Bronchial epithelial cell (primary cell): Measurements from ENCODE around the gene ZNF618. TPM values are rescaled to one million over a fixed set of nuclear protein-coding genes. Genes with fewer than 3 reads are reported as not detected.

Experiments
- DNase-seq: peaks from one replicate; pipeline ENCODE4 v3.0.0-alpha.2; 2010; ENCODE audit warnings: low read depth
- FAIRE-seq: peaks from 2 replicates; lab custom pipeline; 2011; peaks lifted over from hg19 to GRCh38; lab: Jason Lieb, UNC
- H3K27me3 ChIP-seq: 2 replicates; pipeline ENCODE4 v1.5.1; 2011; ENCODE audit warnings: low read length; ENCODE audit not compliant: control insufficient read depth, insufficient read depth
- H3K36me3 ChIP-seq: 2 replicates; pipeline ENCODE4 v1.5.1; 2011; ENCODE audit warnings: low read length; ENCODE audit not compliant: control insufficient read depth, insufficient read depth
- H3K4me3 ChIP-seq: 2 replicates; pipeline ENCODE4 v1.5.1; 2011; ENCODE audit warnings: mild to moderate bottlenecking, low read depth, low read length, control low read depth
- total RNA-seq: library from RNA; depleted of rRNA; stranded (reverse); fragments of >200 nt; gene quantifications from 2 replicates; pipeline ENCODE4 v1.2.1, GENCODE V29; 2014
- TF ChIP-seq, protein P1 (sequence below): IDR thresholded peaks from 2 replicates; pipeline ENCODE4 v1.5.1; 2011; ENCODE audit warnings: mild to moderate bottlenecking, moderate library complexity, low read length, control low read depth, inconsistent platforms; ENCODE audit not compliant: insufficient read depth, severe bottlenecking

ZNF618 gene
- total RNA-seq, 1 donor from 2014 or later: 1.6 TPM

DNA sequence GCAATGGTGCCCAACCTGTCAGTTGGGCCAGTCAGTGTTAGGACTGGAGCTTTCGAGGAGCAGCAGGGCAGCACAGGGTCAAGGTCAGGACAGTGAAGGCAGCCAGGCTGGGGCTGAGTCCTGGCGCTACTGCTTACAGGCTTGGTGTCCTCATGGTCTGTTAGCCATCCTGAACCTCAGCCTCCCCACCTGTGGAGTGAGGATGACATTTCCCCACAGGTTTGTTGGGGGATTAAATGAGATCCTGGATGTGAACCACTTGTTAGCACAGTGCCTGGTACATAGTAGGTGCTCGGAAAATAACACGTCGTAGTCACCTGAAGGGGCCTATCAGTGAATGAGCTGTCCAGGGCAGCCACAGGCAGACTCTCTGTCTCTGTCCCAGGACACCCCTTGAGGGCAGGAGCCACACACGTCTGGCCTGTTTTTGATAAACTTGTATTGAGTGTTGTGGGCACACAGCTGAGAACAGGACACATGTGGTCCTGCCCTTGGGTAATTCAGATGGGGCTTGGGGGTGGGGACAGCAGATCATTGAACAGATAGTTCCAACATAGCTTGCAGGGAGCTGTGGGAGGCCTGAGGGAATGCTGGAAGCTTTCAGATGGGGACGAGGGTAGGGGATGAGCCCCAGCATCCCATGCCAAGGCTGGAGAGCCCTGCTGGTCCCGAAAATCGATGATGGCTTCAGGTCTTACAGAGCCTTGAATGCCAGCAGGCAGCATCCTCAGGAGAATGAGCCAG is 132.7 kb downstream of the ZNF618 start:
- DNase-seq: no peak
- H3K27me3 ChIP-seq: no peaks in the 10 kb centered on the region
- peak; percentile 92 for FAIRE-seq
- TF ChIP-seq, protein P1, sequence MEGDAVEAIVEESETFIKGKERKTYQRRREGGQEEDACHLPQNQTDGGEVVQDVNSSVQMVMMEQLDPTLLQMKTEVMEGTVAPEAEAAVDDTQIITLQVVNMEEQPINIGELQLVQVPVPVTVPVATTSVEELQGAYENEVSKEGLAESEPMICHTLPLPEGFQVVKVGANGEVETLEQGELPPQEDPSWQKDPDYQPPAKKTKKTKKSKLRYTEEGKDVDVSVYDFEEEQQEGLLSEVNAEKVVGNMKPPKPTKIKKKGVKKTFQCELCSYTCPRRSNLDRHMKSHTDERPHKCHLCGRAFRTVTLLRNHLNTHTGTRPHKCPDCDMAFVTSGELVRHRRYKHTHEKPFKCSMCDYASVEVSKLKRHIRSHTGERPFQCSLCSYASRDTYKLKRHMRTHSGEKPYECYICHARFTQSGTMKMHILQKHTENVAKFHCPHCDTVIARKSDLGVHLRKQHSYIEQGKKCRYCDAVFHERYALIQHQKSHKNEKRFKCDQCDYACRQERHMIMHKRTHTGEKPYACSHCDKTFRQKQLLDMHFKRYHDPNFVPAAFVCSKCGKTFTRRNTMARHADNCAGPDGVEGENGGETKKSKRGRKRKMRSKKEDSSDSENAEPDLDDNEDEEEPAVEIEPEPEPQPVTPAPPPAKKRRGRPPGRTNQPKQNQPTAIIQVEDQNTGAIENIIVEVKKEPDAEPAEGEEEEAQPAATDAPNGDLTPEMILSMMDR: no peak
- H3K36me3 ChIP-seq: no peaks in the 10 kb centered on the region
- H3K4me3 ChIP-seq: no peak overlapping the region

DNA sequence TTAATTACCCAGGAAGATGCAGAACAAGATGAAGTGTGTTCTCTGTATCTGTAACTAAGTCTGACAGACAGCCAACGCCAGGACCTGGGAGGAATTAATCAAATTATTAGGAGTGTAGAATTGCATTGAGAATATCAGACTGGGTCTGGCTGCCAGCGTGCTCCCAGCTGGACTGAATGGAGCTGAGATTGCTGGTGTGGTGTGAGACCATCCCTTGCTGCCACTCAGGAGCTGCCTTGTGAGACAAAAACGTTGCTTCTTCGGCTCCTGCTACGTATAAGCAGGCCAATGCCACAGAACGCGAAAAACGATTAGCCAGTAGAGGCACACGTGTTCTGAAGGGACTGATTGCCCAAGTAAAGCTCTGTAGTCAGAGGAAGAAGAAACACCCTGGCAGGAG is 135.2 kb downstream of the ZNF618 start:
- Histone ChIP-seq H3K27me3 (no peaks in the 10 kb centered on the region), H3K4me3 (no peak overlapping the region), H3K36me3 (no peaks in the 10 kb centered on the region)
- DNase-seq (no peak), FAIRE-seq (no peak)
- TF ChIP-seq, protein P1: no peak

DNA sequence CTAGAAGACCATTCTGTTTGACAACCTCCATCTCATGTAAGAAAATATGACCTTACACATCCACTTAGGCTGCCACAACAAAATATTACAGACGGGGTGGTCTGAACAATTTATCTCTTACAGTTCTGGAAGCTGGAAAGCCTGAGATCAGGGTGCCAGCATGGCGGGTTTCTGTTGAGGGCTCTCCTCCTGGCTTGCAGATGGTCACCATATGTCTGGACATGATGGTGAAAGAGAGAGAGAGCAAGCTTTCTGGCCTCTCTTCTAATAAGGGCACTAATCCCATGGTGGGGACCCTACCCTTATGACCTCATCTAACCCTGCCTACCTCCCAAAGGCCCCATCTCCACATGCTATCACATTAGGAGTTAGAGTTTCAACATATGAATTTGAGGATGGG is 136.0 kb downstream of the ZNF618 start:
- H3K4me3 ChIP-seq: no peak overlapping the region
- DNase-seq (no peak), FAIRE-seq (no peak)
- H3K36me3 ChIP-seq: no peaks in the 10 kb centered on the region
- TF ChIP-seq, protein P1: no peak
- no peaks in the 10 kb centered on the region for H3K27me3 ChIP-seq

DNA sequence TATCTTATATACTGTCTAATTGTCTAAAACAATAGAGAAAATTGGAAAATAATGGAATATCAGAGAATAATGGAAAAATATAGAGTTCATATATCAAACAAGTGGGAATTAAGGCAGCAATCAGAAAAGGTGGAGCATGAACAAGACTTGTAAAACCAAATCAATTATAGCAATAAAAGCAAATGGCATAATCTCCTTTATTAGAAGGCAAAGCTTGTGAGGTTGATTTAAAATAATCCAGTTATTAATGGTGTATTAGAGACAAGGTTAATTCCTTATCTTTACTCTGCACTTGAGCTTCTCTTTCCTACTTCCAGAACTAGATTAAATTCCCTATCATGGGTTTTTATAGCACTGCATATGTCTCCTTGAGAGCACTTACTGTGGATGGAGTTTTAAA is 137.9 kb downstream of the ZNF618 start:
- FAIRE-seq: no peak
- H3K27me3 ChIP-seq: no peaks in the 10 kb centered on the region
- H3K4me3 ChIP-seq: no peak overlapping the region
- TF ChIP-seq, protein P1: no peak
- no peak for DNase-seq
- H3K36me3 ChIP-seq: peaks cover 1% of the 10 kb centered on the region

DNA sequence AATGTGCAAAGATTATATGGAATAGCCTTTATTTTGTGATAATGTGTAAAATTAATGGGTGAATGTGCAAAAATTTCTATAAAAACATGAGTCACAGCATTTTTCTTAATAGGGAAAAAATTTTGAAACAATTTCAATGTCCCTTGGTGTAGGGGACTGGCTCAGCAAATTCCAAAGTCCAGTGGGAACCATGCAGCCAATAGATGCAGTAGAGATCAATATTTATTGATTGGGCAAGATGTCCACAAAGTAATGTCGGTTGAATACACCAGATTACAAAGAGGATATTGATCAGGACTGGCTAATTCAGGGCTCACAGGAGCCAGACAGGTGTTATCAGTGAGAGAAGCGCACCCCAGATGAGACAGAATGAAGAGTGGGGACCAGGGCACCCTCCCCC is 139.5 kb downstream of the ZNF618 start:
- Histone ChIP-seq H3K36me3 (peaks cover 1% of the 10 kb centered on the region), H3K4me3 (no peak overlapping the region), H3K27me3 (no peaks in the 10 kb centered on the region)
- FAIRE-seq (no peak), DNase-seq (no peak)
- TF ChIP-seq, protein P1: no peak

DNA sequence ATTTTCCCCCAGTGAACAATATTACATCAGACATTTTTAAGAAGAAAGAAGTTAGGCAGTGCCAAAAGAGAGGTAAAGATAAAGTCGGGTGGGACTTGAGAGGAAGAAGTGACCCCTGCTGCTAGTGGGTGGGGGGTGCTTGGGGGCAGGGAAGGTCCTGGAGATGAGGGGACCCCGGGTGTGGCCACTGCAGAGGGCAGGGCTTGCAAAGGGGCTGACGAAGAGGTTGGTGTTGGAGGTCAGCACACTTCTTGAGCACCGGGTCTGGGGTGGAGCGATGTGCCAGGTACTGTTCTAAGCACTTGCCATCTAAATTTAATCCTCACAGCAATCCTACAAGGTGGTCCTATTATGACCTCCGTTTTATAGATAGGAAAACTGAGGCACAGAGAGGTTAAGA is 140.0 kb downstream of the ZNF618 start:
- Histone ChIP-seq H3K27me3 (no peaks in the 10 kb centered on the region), H3K36me3 (peaks cover 1% of the 10 kb centered on the region), H3K4me3 (no peak overlapping the region)
- TF ChIP-seq, protein P1: no peak
- FAIRE-seq (no peak), DNase-seq (no peak)
